ENCODE results near the gene NPAS2.

- TF ChIP-seq, protein P1, sequence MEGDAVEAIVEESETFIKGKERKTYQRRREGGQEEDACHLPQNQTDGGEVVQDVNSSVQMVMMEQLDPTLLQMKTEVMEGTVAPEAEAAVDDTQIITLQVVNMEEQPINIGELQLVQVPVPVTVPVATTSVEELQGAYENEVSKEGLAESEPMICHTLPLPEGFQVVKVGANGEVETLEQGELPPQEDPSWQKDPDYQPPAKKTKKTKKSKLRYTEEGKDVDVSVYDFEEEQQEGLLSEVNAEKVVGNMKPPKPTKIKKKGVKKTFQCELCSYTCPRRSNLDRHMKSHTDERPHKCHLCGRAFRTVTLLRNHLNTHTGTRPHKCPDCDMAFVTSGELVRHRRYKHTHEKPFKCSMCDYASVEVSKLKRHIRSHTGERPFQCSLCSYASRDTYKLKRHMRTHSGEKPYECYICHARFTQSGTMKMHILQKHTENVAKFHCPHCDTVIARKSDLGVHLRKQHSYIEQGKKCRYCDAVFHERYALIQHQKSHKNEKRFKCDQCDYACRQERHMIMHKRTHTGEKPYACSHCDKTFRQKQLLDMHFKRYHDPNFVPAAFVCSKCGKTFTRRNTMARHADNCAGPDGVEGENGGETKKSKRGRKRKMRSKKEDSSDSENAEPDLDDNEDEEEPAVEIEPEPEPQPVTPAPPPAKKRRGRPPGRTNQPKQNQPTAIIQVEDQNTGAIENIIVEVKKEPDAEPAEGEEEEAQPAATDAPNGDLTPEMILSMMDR (IDR thresholded peaks at IDR 0.05), result no peak
- no peak for TF ChIP-seq EP300 (IDR thresholded peaks at IDR 0.05)
- TF ChIP-seq POLR2AphosphoS5 (IDR thresholded peaks at IDR 0.05), result no peak
Measured at GRCh38 chr2:101027852-101028251, 207.9 kb downstream of the NPAS2 start.

All from esophagus muscularis mucosa (tissue), 4 donors.